Spleen (tissue), 11 donors: ENCODE data around the gene STK35. TPM values are rescaled to one million over a fixed set of nuclear protein-coding genes. Genes with fewer than 3 reads are reported as not detected.

Source experiments
- DNase-seq: peaks from one replicate; pipeline ENCODE4 v3.0.0-alpha.2; 2020
- H3K27ac ChIP-seq, 8 donors: fragments of 200-600 bp; sonication (generic) in 7 of 8; 1 replicate in 4 of 8; 2 replicates in 4 of 8; pipeline versions ENCODE4 v1.5.0 to v1.8.0; 2016 to 2021; ENCODE audit warnings: inconsistent platforms in 4 of 8, mild to moderate bottlenecking in 4 of 8, moderate library complexity in 1 of 8
- H3K27me3 ChIP-seq, 7 donors: fragments of 200-600 bp; sonication (generic) in 6 of 7; replicated peaks in 1 of 7; 1 replicate in 4 of 7; 2 replicates in 3 of 7; pipeline versions ENCODE4 v1.5.0 to v1.8.0; 2016 to 2021; ENCODE audit warnings: inconsistent platforms in 3 of 7, mild to moderate bottlenecking in 1 of 7
- H3K36me3 ChIP-seq, 6 donors: fragments of 200-600 bp; sonication (generic) in 5 of 6; 1 replicate in 4 of 6; 2 replicates in 2 of 6; pipeline versions ENCODE4 v1.5.0 to v1.8.0; 2016 to 2021; ENCODE audit warnings: inconsistent platforms in 2 of 6
- H3K4me1 ChIP-seq, 6 donors: fragments of 200-600 bp; sonication (generic) in 5 of 6; 1 replicate in 3 of 6; 2 replicates in 3 of 6; pipeline versions ENCODE4 v1.5.0 to v1.8.0; 2016 to 2021; ENCODE audit warnings: inconsistent platforms in 3 of 6
- H3K4me3 ChIP-seq, 8 donors: fragments of 200-600 bp; sonication (generic) in 7 of 8; 1 replicate in 4 of 8; 2 replicates in 4 of 8; pipeline versions ENCODE4 v1.5.0 to v1.8.0; 2016 to 2021; ENCODE audit warnings: inconsistent platforms in 4 of 8, mild to moderate bottlenecking in 4 of 8, moderate library complexity in 2 of 8
- H3K9me3 ChIP-seq, 8 donors: fragments of 200-600 bp; sonication (generic) in 7 of 8; 1 replicate in 4 of 8; 2 replicates in 4 of 8; pipeline versions ENCODE4 v1.5.0 to v1.8.0; 2016 to 2021; ENCODE audit warnings: inconsistent platforms in 4 of 8
- POLR2A ChIP-seq, 3 donors: fragments of 450-650 bp; IDR thresholded peaks; one replicate each; pipeline ENCODE4 v1.5.1; 2017; ENCODE audit warnings: antibody characterized with exemption in 3 of 3, mild to moderate bottlenecking in 1 of 3
- POLR2AphosphoS5 ChIP-seq, 3 donors: sonication (generic); formaldehyde crosslinking; IDR thresholded peaks; one replicate each; pipeline ENCODE4 v1.5.1; 2017; ENCODE audit warnings: antibody characterized with exemption in 3 of 3
- WGBS, 5 donors: extraction: QIAGEN DNeasy Blood & Tissue Kit in 3 of 5; methylation state at CpG; one replicate each; pipeline versions ENCODE4 v1.1.5 to v1.1.7; 2013 to 2018; 5-methylcytosine and 5-hydroxymethylcytosine counted together
- intact Hi-C: fragments of 100-400 bp; cut with DNase I; formaldehyde crosslinking; loops from one replicate; pipeline ENCODE4 v1.15.0; 2023; ENCODE audit warnings: low total_unique reads
- polyA plus RNA-seq, 3 donors: library from polyadenylated mRNA; stranded (reverse); fragments of 200-250 nt; gene quantifications; one replicate each; pipeline ENCODE4 v1.2.1, GENCODE V29; 2013
- total RNA-seq, 7 donors: library from RNA; depleted of rRNA in 3 of 7; stranded (reverse); fragments of >200 nt in 3 of 7; fragmentation: NEBNext Ultra II Directional in 4 of 7; extraction: Animal tissue kit (Norgen Biotek cat#: 25700) in 4 of 7; gene quantifications; one replicate each; pipeline versions ENCODE4 v1.1.0 to v1.2.1, GENCODE V29; 2016 to 2021
- TF ChIP-seq, protein P1 (sequence below), 11 experiments: fragments of 200-600 bp in 7 of 11; fragments of 450-650 bp in 4 of 11; sonication (generic) in 4 of 11; IDR thresholded peaks in 8 of 11; conservative IDR thresholded peaks in 3 of 11; 1 replicate in 7 of 11; 2 replicates in 4 of 11; pipeline versions ENCODE4 v1.4.0 to v1.8.0; 2016 to 2021; ENCODE audit warnings: antibody characterized with exemption in 11 of 11, inconsistent platforms in 4 of 11, mild to moderate bottlenecking in 1 of 11
- donor health status: healthy with polysubstance abuse.
- donor health status: DM: no; HTN: no; CAD: no; lungs with moderate emphysema.
- donor health status: DM: no; HTN: no; CAD: no.
- donor health status: Bipolar disorder and iron deficiency.
- donor health status: healthy.
- donor health status: DM: no; HTN: no; CAD: no.
- donor health status: DM: yes; HTN: yes; CAD: no.

Gene STK35
- total and polyA plus RNA-seq, 10 donors = 1.8 to 25.4 (median 15.0) TPM

DNA sequence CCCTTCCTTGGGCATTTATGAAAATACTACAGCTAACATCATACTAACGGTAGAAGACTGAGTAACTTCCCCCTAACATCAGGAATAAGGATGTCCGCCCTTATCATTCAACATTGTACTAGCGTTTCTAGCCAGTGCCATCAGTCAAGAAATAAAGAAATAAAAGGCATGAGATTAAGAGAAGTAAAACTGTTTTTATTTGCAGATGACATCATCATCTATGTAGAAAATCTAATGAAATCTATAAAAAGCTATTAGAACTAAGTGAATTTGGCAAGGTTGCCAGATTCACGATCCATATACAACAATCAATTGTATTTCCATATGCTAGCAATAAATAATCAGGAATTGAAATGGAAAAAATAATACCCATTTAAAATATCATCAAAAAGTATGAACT is 54.6 kb downstream of the STK35 start:
- intact Hi-C loops = no loop called here
- TF ChIP-seq POLR2AphosphoS5 (IDR thresholded peaks at IDR 0.05) (no peak), POLR2A (IDR thresholded peaks at IDR 0.05) (no peak)
- TF ChIP-seq, protein P1, sequence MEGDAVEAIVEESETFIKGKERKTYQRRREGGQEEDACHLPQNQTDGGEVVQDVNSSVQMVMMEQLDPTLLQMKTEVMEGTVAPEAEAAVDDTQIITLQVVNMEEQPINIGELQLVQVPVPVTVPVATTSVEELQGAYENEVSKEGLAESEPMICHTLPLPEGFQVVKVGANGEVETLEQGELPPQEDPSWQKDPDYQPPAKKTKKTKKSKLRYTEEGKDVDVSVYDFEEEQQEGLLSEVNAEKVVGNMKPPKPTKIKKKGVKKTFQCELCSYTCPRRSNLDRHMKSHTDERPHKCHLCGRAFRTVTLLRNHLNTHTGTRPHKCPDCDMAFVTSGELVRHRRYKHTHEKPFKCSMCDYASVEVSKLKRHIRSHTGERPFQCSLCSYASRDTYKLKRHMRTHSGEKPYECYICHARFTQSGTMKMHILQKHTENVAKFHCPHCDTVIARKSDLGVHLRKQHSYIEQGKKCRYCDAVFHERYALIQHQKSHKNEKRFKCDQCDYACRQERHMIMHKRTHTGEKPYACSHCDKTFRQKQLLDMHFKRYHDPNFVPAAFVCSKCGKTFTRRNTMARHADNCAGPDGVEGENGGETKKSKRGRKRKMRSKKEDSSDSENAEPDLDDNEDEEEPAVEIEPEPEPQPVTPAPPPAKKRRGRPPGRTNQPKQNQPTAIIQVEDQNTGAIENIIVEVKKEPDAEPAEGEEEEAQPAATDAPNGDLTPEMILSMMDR (IDR thresholded peaks at IDR 0.05 in 8 of 11, conservative IDR thresholded peaks at IDR 0.05 in 3 of 11) = no peak
- H3K4me3 ChIP-seq = no peak overlapping the region
- DNase-seq = no peak
- no peak overlapping the region for H3K27ac ChIP-seq
- H3K9me3 ChIP-seq = no peaks in the 10 kb centered on the region
- no peaks in the 10 kb centered on the region for H3K36me3 ChIP-seq
- H3K4me1 ChIP-seq = peaks cover 0 to 4% (median 0%) of the 10 kb centered on the region in 6 donors
- 92 to 97% (median 95%) methylated on average over 4 of the region's 4 CpGs for WGBS, 5 donors
- no peaks in the 10 kb centered on the region for H3K27me3 ChIP-seq

DNA sequence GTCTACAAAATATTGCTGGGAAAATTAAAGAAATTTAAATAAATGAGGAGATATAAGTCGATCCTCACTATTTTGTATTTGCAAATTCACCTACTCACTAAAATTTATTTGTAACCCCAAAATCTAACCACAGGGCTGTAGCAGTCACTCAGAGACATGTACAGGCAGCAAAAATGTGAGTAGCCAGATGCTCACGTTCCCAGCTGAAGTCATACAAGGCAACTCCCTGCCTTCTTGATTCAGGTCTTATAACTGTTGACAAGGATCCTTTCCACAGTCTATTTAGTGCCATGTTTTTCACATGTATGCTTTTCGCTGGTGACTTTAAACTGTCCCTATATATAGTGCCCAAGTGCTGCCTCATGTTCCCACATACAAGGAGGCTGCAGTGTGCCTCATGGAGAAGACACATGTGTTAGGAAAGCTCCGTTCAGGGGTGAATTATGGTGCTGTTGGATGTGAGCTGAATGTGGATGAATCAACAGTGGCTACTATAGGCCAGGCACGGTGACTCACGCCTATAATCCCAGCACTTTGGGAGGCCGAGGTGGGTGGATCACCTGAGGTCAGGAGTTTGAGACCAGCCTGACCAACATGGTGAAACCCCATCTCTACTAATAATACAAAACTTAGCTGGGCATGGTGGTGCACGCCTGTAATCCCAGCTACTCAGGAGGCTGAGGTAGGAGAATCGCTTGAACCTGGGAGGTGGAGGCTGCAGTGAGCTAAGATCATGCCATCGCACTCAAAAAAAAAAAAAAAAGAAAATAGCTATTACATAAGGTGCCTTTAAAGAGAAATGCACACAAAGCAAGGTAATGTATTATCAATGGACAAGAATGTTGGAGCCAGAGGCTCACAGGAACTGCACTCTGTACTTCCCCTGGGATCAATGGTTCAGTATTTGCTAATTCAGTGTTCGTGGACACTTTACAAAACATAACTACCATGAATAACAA is 55.3 kb downstream of the STK35 start:
- H3K4me3 ChIP-seq = no peak overlapping the region
- no peak for DNase-seq
- H3K27me3 ChIP-seq = no peaks in the 10 kb centered on the region
- no peak overlapping the region for H3K27ac ChIP-seq
- TF ChIP-seq POLR2AphosphoS5 (IDR thresholded peaks at IDR 0.05) = no peak
- no peak for TF ChIP-seq POLR2A (IDR thresholded peaks at IDR 0.05)
- TF ChIP-seq, protein P1 (IDR thresholded peaks at IDR 0.05 in 8 of 11, conservative IDR thresholded peaks at IDR 0.05 in 3 of 11) = no peak
- H3K9me3 ChIP-seq = no peaks in the 10 kb centered on the region
- intact Hi-C loops = no loop called here
- WGBS, 5 donors = 86 to 95% (median 94%) methylated on average over 11 of the region's 11 CpGs
- H3K4me1 ChIP-seq = no peaks in the 10 kb centered on the region
- H3K36me3 ChIP-seq = no peaks in the 10 kb centered on the region

DNA sequence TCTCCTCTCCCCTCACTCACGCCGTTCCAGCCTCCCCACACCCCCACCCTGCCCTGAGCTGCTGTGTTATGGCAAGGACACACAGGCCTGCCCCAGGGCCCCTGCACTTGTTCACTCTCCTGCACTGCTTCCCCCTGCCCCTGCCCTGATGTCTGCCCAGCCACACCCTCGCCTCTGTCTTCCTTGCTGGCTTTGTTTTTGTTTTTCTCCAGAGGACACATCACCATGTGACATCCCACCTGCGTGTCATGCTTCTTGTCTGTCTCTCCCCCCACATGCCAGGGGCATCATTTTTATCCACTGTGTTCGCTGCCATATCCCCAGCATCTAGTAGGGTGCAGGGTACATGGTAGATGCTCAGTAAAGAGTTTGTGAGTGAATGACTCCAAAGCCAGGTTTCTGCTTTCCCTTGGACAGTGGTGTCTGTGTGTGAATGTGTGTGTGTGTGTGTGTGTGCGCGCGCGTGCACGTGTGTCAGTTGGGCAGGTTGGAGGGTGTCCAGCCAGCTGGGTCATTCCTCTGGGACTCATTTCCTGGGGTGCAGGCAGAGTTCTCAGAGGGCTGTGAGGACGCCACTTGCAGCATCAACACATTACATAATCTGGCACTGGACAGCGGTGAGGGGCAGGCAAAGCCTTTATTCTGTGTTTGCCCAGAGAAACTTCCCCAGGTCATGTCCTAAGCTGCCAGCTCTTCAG is 60.6 kb downstream of the STK35 start:
- 71 to 89% (median 75%) methylated on average over 12 of the region's 12 CpGs for WGBS, 5 donors
- H3K9me3 ChIP-seq = no peaks in the 10 kb centered on the region
- H3K27ac ChIP-seq = no peak overlapping the region
- no peak for DNase-seq
- TF ChIP-seq, protein P1 (IDR thresholded peaks at IDR 0.05 in 8 of 11, conservative IDR thresholded peaks at IDR 0.05 in 3 of 11) = no peak
- TF ChIP-seq POLR2AphosphoS5 (IDR thresholded peaks at IDR 0.05) (no peak), POLR2A (IDR thresholded peaks at IDR 0.05) (no peak)
- H3K4me3 ChIP-seq = no peak overlapping the region
- no peaks in the 10 kb centered on the region for H3K4me1 ChIP-seq
- H3K27me3 ChIP-seq = no peaks in the 10 kb centered on the region
- intact Hi-C loops = no loop called here
- no peaks in the 10 kb centered on the region for H3K36me3 ChIP-seq

DNA sequence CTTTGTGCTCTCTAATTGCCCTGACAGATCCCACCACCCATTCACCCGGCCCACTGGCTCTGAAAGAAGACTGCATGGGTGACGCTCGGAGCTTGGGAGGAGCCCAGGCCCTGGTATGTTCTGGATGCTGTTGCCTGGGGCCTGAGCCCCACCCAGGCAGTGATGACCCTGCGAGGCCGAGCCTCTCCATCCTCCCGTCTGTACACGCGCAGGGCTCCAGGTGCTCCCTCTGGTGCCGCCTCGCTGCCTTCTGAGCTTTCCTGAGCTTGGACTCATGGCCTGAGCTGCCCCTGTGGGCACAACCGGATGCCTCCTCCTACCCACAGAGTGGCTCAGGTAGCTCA is 61.2 kb downstream of the STK35 start:
- DNase-seq = no peak
- TF ChIP-seq POLR2A (IDR thresholded peaks at IDR 0.05) = no peak
- TF ChIP-seq, protein P1 (IDR thresholded peaks at IDR 0.05 in 8 of 11, conservative IDR thresholded peaks at IDR 0.05 in 3 of 11) = no peak
- no peaks in the 10 kb centered on the region for H3K36me3 ChIP-seq
- H3K27ac ChIP-seq = no peak overlapping the region
- H3K27me3 ChIP-seq = no peaks in the 10 kb centered on the region
- intact Hi-C loops = no loop called here
- WGBS, 5 donors = 88 to 93% (median 90%) methylated on average over 2 to 11 of the region's 11 CpGs
- no peak overlapping the region for H3K4me3 ChIP-seq
- no peaks in the 10 kb centered on the region for H3K9me3 ChIP-seq
- H3K4me1 ChIP-seq = no peaks in the 10 kb centered on the region
